Liver (tissue), 9 donors: ENCODE measurements around the gene IPPK. TPM values are rescaled to one million over a fixed set of nuclear protein-coding genes. Genes with fewer than 3 reads are reported as not detected.

Source experiments
- DNase-seq: peaks from one replicate; pipeline ENCODE4 v3.0.0-alpha.2; 2017; ENCODE audit warnings: low spot score
- H3K27ac ChIP-seq, 2 donors: one replicate each; pipeline ENCODE4 v1.7.0; 2013; ENCODE audit warnings: inconsistent platforms in 2 of 2, low read length in 2 of 2, control low read depth in 1 of 2, low read depth in 1 of 2, mild to moderate bottlenecking in 1 of 2
- H3K27me3 ChIP-seq, 4 donors: one replicate each; pipeline versions ENCODE4 v1.6.1 to v1.7.0; 2013; ENCODE audit warnings: low read length in 3 of 4, inconsistent platforms in 1 of 4, mild to moderate bottlenecking in 1 of 4, moderate library complexity in 1 of 4; ENCODE audit not compliant: control insufficient read depth in 4 of 4, insufficient read depth in 4 of 4
- H3K36me3 ChIP-seq, 4 donors: one replicate each; pipeline versions ENCODE4 v1.6.1 to v1.7.0; 2013; ENCODE audit warnings: low read length in 3 of 4, mild to moderate bottlenecking in 3 of 4, low read depth in 1 of 4, moderate library complexity in 1 of 4; ENCODE audit not compliant: control insufficient read depth in 4 of 4, insufficient read depth in 3 of 4
- H3K4me1 ChIP-seq, 4 donors: one replicate each; pipeline versions ENCODE4 v1.6.1 to v1.7.0; 2013; ENCODE audit warnings: low read length in 3 of 4, mild to moderate bottlenecking in 3 of 4, moderate library complexity in 1 of 4; ENCODE audit not compliant: control insufficient read depth in 4 of 4, insufficient read depth in 4 of 4
- H3K4me3 ChIP-seq, 3 donors: one replicate each; pipeline versions ENCODE4 v1.6.1 to v1.7.0; 2013; ENCODE audit warnings: low read length in 3 of 3, control low read depth in 1 of 3, low read depth in 1 of 3, mild to moderate bottlenecking in 1 of 3
- H3K9ac ChIP-seq, 2 donors: one replicate each; pipeline ENCODE4 v1.7.0; 2013; ENCODE audit warnings: low read length in 2 of 2, mild to moderate bottlenecking in 2 of 2, moderate library complexity in 2 of 2, control low read depth in 1 of 2, low read depth in 1 of 2
- H3K9me3 ChIP-seq, 4 donors: one replicate each; pipeline versions ENCODE4 v1.6.1 to v1.7.0; 2013; ENCODE audit warnings: low read length in 3 of 4; ENCODE audit not compliant: control insufficient read depth in 4 of 4
- EGR1 ChIP-seq, 2 donors: IDR thresholded peaks; 2 replicates each; pipeline ENCODE4 v1.6.1; 2016 to 2018; ENCODE audit warnings: antibody characterized with exemption in 2 of 2, low read depth in 2 of 2
- FOXA1 ChIP-seq: IDR thresholded peaks from 2 replicates; pipeline ENCODE4 v1.6.1; 2016; ENCODE audit warnings: antibody characterized with exemption
- GABPA ChIP-seq, 2 donors: IDR thresholded peaks in 1 of 2; conservative IDR thresholded peaks in 1 of 2; 2 replicates each; pipeline ENCODE4 v1.6.1; 2016; ENCODE audit warnings: antibody characterized with exemption in 2 of 2, mild to moderate bottlenecking in 1 of 2, moderate library complexity in 1 of 2
- HNF4G ChIP-seq: IDR thresholded peaks from 2 replicates; pipeline ENCODE4 v1.6.1; 2016; ENCODE audit warnings: antibody characterized with exemption
- JUND ChIP-seq, 2 donors: IDR thresholded peaks; 2 replicates each; pipeline ENCODE4 v1.6.1; 2016; ENCODE audit warnings: antibody characterized with exemption in 2 of 2
- RAD21 ChIP-seq, 2 donors: IDR thresholded peaks; 2 replicates each; pipeline ENCODE4 v1.6.1; 2016; ENCODE audit warnings: antibody characterized with exemption in 2 of 2, mild to moderate bottlenecking in 2 of 2
- RXRA ChIP-seq, 2 donors: IDR thresholded peaks; 2 replicates each; pipeline ENCODE4 v1.6.1; 2017 to 2018; ENCODE audit warnings: antibody characterized with exemption in 2 of 2, mild to moderate bottlenecking in 1 of 2
- SP1 ChIP-seq: IDR thresholded peaks from 2 replicates; pipeline ENCODE4 v1.6.1; 2018; ENCODE audit warnings: antibody characterized with exemption, mild to moderate bottlenecking
- TAF1 ChIP-seq: conservative IDR thresholded peaks from 2 replicates; pipeline ENCODE4 v1.6.1; 2016; ENCODE audit warnings: antibody characterized with exemption, mild to moderate bottlenecking
- YY1 ChIP-seq: IDR thresholded peaks from 2 replicates; pipeline ENCODE4 v1.6.1; 2016; ENCODE audit warnings: antibody characterized with exemption, mild to moderate bottlenecking
- WGBS: extraction: QIAGEN DNeasy Blood & Tissue Kit; methylation state at CpG from one replicate; pipeline ENCODE4 v1.1.7; 2013; 5-methylcytosine and 5-hydroxymethylcytosine counted together
- polyA plus RNA-seq, 2 donors: library from polyadenylated mRNA; stranded (reverse) in 1 of 2; unstranded in 1 of 2; fragments of 200-250 nt in 1 of 2; fragments of >200 nt in 1 of 2; fragmentation: Nextera tagmentation in 1 of 2; extraction: Ambion mirVana in 1 of 2; gene quantifications; one replicate each; pipeline versions ENCODE4 v1.2.1 to v1.2.3, GENCODE V29; 2013 to 2015
- total RNA-seq, 2 donors: library from RNA; depleted of rRNA; stranded (reverse); fragments of >200 nt; gene quantifications; one replicate each; pipeline ENCODE4 v1.2.3, GENCODE V29; 2014
- TF ChIP-seq, protein P1 (sequence below): IDR thresholded peaks from 2 replicates; pipeline ENCODE4 v1.6.1; 2016; ENCODE audit warnings: antibody characterized with exemption
- TF ChIP-seq, protein P2 (sequence below): fragments of 150-350 bp; IDR thresholded peaks from 2 replicates; pipeline ENCODE4 v1.5.1; 2017; ENCODE audit warnings: improper control_type of control experiment, low read depth, low read length; ENCODE audit not compliant: missing input control
- TF ChIP-seq, protein P3 (sequence below): IDR thresholded peaks from 2 replicates; pipeline ENCODE4 v1.6.1; 2016; ENCODE audit warnings: antibody characterized with exemption
- TF ChIP-seq, protein P4 (sequence below): IDR thresholded peaks from 2 replicates; pipeline ENCODE4 v1.6.1; 2016; ENCODE audit warnings: antibody characterized with exemption, mild to moderate bottlenecking
- donor health status: healthy.
- donor health status: healthy.
- donor health status: healthy.
- donor health status: healthy.
- donor health status: healthy.

The IPPK gene
- total and polyA plus RNA-seq, 4 donors, result 2.1 to 5.9 (median 3.6) TPM

DNA sequence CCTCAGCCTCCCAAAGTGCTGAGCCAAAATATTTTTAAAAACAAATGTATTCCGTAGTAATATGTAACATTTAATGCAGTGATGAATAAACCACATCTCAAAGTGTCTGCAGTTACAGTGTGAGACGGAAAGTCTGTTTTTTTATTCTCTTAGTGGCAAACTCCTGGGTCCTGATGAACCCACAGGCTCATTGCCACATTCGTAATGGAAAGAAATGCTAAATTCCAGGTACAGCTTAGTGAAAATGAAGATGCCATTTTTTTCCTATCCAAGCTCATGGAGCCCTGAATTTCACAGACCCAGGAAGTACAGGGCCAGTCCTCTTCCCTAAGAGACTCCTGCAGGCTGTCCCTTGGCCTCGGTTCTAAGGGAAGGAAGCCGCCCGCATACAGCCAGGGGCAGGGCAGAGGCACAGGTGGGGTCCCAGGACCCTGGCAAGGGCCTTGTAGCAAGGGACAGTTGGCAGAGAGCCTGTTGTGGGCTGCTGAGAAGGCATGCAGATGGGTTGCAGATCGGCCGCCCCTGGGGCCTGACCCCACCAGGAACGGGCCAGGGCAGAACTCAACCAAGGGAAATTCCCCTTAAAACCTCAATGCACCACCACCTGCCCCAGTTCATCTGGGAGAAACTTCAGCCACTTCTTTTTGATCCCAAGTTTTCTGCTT is 36.2 kb downstream of the IPPK start:
- peaks cover 13 to 42% (median 29%) of the 10 kb centered on the region in 4 donors for H3K36me3 ChIP-seq
- WGBS, result 93% methylated on average over 9 of the region's 9 CpGs
- no peak overlapping the region for H3K4me3 ChIP-seq

DNA sequence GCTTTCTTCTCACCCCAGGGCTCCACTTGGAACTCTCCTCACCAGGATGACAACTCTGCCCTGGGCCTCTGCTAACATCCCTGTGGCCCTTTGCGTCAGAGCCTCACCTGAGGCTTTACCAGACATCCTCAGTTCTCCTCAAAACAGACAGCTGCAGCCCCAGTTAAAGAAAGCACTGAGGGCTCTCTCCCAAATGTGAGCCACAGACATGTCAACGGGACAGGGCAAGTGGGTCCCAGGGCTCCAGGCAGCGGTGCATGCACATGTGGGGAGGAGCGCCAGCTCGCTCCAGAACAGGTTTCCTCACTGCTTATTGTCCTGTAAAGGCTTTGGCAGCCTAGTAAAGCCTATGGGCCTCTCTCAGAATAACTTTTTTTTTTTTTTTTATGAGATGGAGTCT is 37.3 kb downstream of the IPPK start:
- Histone ChIP-seq H3K4me3 (no peak overlapping the region), H3K36me3 (peaks cover 7 to 36% (median 25%) of the 10 kb centered on the region in 4 donors), H3K4me1 (peaks cover 0 to 6% (median 2%) of the 10 kb centered on the region in 4 donors), H3K27me3 (no peaks in the 10 kb centered on the region), H3K9me3 (no peaks in the 10 kb centered on the region), H3K27ac (no peak overlapping the region), H3K9ac (no peak overlapping the region)
- no peak for TF ChIP-seq YY1
- TF ChIP-seq, protein P1, sequence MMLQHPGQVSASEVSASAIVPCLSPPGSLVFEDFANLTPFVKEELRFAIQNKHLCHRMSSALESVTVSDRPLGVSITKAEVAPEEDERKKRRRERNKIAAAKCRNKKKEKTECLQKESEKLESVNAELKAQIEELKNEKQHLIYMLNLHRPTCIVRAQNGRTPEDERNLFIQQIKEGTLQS, result no peak
- no peak for TF ChIP-seq JUND (IDR thresholded peaks at IDR 0.05)
- WGBS, result 97% methylated on average over 5 of the region's 5 CpGs
- no peak for DNase-seq

More for the DNA sequence above, 36.2 kb downstream of the IPPK start:
- H3K4me1 ChIP-seq, result peaks cover 0 to 6% (median 2%) of the 10 kb centered on the region in 4 donors
- H3K9me3 ChIP-seq, result no peaks in the 10 kb centered on the region
- no peaks in the 10 kb centered on the region for H3K27me3 ChIP-seq
- H3K9ac ChIP-seq, result no peak overlapping the region
- no peak for TF ChIP-seq RAD21 (IDR thresholded peaks at IDR 0.05)
- no peak for TF ChIP-seq FOXA1
- TF ChIP-seq RXRA (IDR thresholded peaks at IDR 0.05), result no peak
- TF ChIP-seq, protein P2, sequence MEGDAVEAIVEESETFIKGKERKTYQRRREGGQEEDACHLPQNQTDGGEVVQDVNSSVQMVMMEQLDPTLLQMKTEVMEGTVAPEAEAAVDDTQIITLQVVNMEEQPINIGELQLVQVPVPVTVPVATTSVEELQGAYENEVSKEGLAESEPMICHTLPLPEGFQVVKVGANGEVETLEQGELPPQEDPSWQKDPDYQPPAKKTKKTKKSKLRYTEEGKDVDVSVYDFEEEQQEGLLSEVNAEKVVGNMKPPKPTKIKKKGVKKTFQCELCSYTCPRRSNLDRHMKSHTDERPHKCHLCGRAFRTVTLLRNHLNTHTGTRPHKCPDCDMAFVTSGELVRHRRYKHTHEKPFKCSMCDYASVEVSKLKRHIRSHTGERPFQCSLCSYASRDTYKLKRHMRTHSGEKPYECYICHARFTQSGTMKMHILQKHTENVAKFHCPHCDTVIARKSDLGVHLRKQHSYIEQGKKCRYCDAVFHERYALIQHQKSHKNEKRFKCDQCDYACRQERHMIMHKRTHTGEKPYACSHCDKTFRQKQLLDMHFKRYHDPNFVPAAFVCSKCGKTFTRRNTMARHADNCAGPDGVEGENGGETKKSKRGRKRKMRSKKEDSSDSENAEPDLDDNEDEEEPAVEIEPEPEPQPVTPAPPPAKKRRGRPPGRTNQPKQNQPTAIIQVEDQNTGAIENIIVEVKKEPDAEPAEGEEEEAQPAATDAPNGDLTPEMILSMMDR, result no peak
- TF ChIP-seq HNF4G, result no peak
- no peak for TF ChIP-seq SP1
- TF ChIP-seq GABPA (IDR thresholded peaks at IDR 0.05 in 1 of 2, conservative IDR thresholded peaks at IDR 0.05 in 1 of 2), result no peak
- no peak for TF ChIP-seq TAF1
- TF ChIP-seq, protein P3, sequence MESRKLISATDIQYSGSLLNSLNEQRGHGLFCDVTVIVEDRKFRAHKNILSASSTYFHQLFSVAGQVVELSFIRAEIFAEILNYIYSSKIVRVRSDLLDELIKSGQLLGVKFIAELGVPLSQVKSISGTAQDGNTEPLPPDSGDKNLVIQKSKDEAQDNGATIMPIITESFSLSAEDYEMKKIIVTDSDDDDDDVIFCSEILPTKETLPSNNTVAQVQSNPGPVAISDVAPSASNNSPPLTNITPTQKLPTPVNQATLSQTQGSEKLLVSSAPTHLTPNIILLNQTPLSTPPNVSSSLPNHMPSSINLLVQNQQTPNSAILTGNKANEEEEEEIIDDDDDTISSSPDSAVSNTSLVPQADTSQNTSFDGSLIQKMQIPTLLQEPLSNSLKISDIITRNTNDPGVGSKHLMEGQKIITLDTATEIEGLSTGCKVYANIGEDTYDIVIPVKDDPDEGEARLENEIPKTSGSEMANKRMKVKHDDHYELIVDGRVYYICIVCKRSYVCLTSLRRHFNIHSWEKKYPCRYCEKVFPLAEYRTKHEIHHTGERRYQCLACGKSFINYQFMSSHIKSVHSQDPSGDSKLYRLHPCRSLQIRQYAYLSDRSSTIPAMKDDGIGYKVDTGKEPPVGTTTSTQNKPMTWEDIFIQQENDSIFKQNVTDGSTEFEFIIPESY, result no peak
- TF ChIP-seq, protein P4, sequence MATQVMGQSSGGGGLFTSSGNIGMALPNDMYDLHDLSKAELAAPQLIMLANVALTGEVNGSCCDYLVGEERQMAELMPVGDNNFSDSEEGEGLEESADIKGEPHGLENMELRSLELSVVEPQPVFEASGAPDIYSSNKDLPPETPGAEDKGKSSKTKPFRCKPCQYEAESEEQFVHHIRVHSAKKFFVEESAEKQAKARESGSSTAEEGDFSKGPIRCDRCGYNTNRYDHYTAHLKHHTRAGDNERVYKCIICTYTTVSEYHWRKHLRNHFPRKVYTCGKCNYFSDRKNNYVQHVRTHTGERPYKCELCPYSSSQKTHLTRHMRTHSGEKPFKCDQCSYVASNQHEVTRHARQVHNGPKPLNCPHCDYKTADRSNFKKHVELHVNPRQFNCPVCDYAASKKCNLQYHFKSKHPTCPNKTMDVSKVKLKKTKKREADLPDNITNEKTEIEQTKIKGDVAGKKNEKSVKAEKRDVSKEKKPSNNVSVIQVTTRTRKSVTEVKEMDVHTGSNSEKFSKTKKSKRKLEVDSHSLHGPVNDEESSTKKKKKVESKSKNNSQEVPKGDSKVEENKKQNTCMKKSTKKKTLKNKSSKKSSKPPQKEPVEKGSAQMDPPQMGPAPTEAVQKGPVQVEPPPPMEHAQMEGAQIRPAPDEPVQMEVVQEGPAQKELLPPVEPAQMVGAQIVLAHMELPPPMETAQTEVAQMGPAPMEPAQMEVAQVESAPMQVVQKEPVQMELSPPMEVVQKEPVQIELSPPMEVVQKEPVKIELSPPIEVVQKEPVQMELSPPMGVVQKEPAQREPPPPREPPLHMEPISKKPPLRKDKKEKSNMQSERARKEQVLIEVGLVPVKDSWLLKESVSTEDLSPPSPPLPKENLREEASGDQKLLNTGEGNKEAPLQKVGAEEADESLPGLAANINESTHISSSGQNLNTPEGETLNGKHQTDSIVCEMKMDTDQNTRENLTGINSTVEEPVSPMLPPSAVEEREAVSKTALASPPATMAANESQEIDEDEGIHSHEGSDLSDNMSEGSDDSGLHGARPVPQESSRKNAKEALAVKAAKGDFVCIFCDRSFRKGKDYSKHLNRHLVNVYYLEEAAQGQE, result no peak
- no peak for TF ChIP-seq EGR1 (IDR thresholded peaks at IDR 0.05; ENCODE audit: low read depth in 2 of 2)
- H3K27ac ChIP-seq, result no peak overlapping the region
- DNase-seq, result no peak
